Motor neuron (in vitro differentiated cells): ENCODE measurements around the gene AKT1. TPM values are rescaled to one million over a fixed set of nuclear protein-coding genes. Genes with fewer than 3 reads are reported as not detected.
A peak's percentile ranks its signal among the peaks of the same experiment; 100 is the strongest.

ENCODE experiments used
- ATAC-seq, 8 experiments: fragments of 200-7000 bp; cut with Tn5 transposase; replicated peaks in 6 of 8; 2 replicates each; pipeline ENCODE4 v1.8.0; 2021; ENCODE audit warnings: mild to moderate bottlenecking in 8 of 8, moderate library complexity in 8 of 8
- H3K27ac ChIP-seq, 2 donors: fragments of 250-450 bp; sonication (Bioruptor Pico); 2 replicates each; pipeline ENCODE4 v1.9.0; 2021; ENCODE audit warnings: antibody characterized with exemption in 2 of 2, mild to moderate bottlenecking in 2 of 2, moderate library complexity in 1 of 2
- H3K4me1 ChIP-seq, 2 donors: fragments of 250-450 bp; sonication (Bioruptor Pico); replicated peaks in 1 of 2; 2 replicates each; pipeline ENCODE4 v1.6.1; 2021; ENCODE audit warnings: antibody characterized with exemption in 2 of 2, mild to moderate bottlenecking in 2 of 2, moderate library complexity in 1 of 2
- H3K4me3 ChIP-seq, 5 donors: fragments of 250-450 bp; sonication (Bioruptor Pico); 2 replicates each; pipeline ENCODE4 v1.9.0; 2021; ENCODE audit warnings: antibody characterized with exemption in 5 of 5, mild to moderate bottlenecking in 5 of 5, moderate library complexity in 4 of 5
- WGBS, 10 experiments: fragments of 450-650 bp; shearing (Covaris generic); methylation state at CpG; one replicate each; pipeline ENCODE4 v1.0.0; 2022; 5-methylcytosine and 5-hydroxymethylcytosine counted together
- in situ Hi-C, 9 experiments: fragments of 400-800 bp; cut with MboI; loops; one replicate each; pipeline ENCODE4 v1.15.0; 2021; ENCODE audit warnings: low sequenced_read_pairs in 9 of 9, low pct_unique_long_range_greater_than_20kb in 2 of 9; ENCODE audit not compliant: unreplicated experiment in 9 of 9
- total RNA-seq, 8 experiments: library from RNA; unstranded; fragments of 300-600 nt; gene quantifications; 2 replicates each; pipeline versions ENCODE4 v1.2.3 to v1.2.4, GENCODE V29; 2022

The AKT1 gene
- total RNA-seq, 8 experiments from 2014 or later: 55.9 to 120 (median 96.6) TPM

GRCh38 chr14:104746071-104746545 is 49.4 kb downstream of the AKT1 start:
- no peak overlapping the region for H3K4me3 ChIP-seq
- 82 to 86% methylated on average over 4 of the region's 13 CpGs; no CpG with 5 or more reads in 8 of the 10 experiments for WGBS, 10 experiments
- in situ Hi-C loops: no loop called here
- no peak overlapping the region for H3K27ac ChIP-seq
- ATAC-seq: no peak
- H3K4me1 ChIP-seq: peaks cover 0 to 4% of the 10 kb centered on the region in 2 donors

- WGBS, 10 experiments: 80 to 100% (median 100%) methylated on average over 1 to 4 of the region's 9 CpGs; no CpG with 5 or more reads in 3 of the 10 experiments
- H3K27ac ChIP-seq: no peak overlapping the region
- ATAC-seq: no peak
- in situ Hi-C loops: no loop called here
- peaks cover 0 to 4% of the 10 kb centered on the region in 2 donors for H3K4me1 ChIP-seq
- no peak overlapping the region for H3K4me3 ChIP-seq
These were observed 50.1 kb downstream of the AKT1 start for GRCh38 chr14:104745431-104745830.

DNA sequence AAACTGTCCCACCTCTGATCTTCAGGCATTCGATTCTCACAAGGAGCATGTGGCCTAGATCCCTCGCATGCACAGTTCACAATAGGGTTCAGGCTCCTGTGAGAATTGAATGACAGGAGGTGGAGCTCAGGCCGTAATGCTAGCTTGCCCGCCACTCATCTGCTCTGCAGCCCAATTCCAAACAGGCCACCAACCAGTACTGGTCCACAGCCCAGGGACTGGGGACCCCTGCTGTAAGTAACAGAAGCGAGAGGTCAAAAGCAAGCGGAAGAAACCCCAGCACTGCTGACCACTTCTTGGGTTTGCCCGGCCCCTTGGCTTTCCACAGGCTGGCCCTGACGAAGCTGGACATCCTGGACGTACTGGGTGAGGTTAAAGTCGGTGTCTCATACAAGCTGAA is 51.1 kb downstream of the AKT1 start:
- no peak overlapping the region for H3K27ac ChIP-seq
- peaks cover 0 to 4% of the 10 kb centered on the region in 2 donors for H3K4me1 ChIP-seq
- ATAC-seq: no peak
- H3K4me3 ChIP-seq: no peak overlapping the region
- in situ Hi-C loops: no loop called here
- WGBS, 10 experiments: 56 to 92% (median 70%) methylated on average over 1 to 5 of the region's 10 CpGs; no CpG with 5 or more reads in 4 of the 10 experiments

- 16 to 97% (median 84%) methylated on average over 4 to 11 of the region's 28 CpGs; no CpG with 5 or more reads in 4 of the 10 experiments for WGBS, 10 experiments
- ATAC-seq: peak in 3 of 8 experiments; percentile 12 to 46 (median 15)
- no peak overlapping the region for H3K27ac ChIP-seq
- peaks cover 0 to 4% of the 10 kb centered on the region in 2 donors for H3K4me1 ChIP-seq
- H3K4me3 ChIP-seq: no peak overlapping the region
- in situ Hi-C loops: no loop called here
These were observed 51.8 kb downstream of the AKT1 start for GRCh38 chr14:104743461-104744380.

- no peak overlapping the region for H3K4me3 ChIP-seq
- 71 to 100% (median 90%) methylated on average over 2 to 9 of the region's 32 CpGs; no CpG with 5 or more reads in 5 of the 10 experiments for WGBS, 10 experiments
- no peaks in the 10 kb centered on the region for H3K4me1 ChIP-seq
- peak in 4 of 8 experiments; percentile 39 to 55 (median 48) for ATAC-seq
- in situ Hi-C loops: no loop called here
- H3K27ac ChIP-seq: no peak overlapping the region
These were observed 52.7 kb downstream of the AKT1 start for GRCh38 chr14:104742586-104743455.

GRCh38 chr14:104741803-104742251 is 53.7 kb downstream of the AKT1 start:
- no peaks in the 10 kb centered on the region for H3K4me1 ChIP-seq
- H3K4me3 ChIP-seq: no peak overlapping the region
- WGBS, 10 experiments: no CpG with 5 or more reads among the region's 23 CpGs
- in situ Hi-C loops: no loop called here
- H3K27ac ChIP-seq: no peak overlapping the region
- peak in 3 of 8 experiments; percentile 4 to 16 (median 10) for ATAC-seq

- no peak overlapping the region for H3K4me3 ChIP-seq
- no peaks in the 10 kb centered on the region for H3K4me1 ChIP-seq
- ATAC-seq: peak in 1 of 8 experiments; percentile 5
- in situ Hi-C loops: no loop called here
- H3K27ac ChIP-seq: no peak overlapping the region
- 0 to 100% (median 100%) methylated on average over 1 to 5 of the region's 29 CpGs; no CpG with 5 or more reads in 4 of the 10 experiments for WGBS, 10 experiments
These were observed 54.3 kb downstream of the AKT1 start for GRCh38 chr14:104741108-104741802.

GRCh38 chr14:104739546-104740516 is 55.7 kb downstream of the AKT1 start:
- in situ Hi-C loops: no loop called here
- Histone ChIP-seq H3K4me3 (no peak overlapping the region), H3K4me1 (no peaks in the 10 kb centered on the region), H3K27ac (no peak overlapping the region)
- 65 to 100% (median 86%) methylated on average over 2 to 15 of the region's 29 CpGs; no CpG with 5 or more reads in 5 of the 10 experiments for WGBS, 10 experiments
- no peak for ATAC-seq

GRCh38 chr14:104739026-104739425 is 56.5 kb downstream of the AKT1 start:
- in situ Hi-C loops: no loop called here
- H3K4me1 ChIP-seq: no peaks in the 10 kb centered on the region
- no peak overlapping the region for H3K27ac ChIP-seq
- no peak overlapping the region for H3K4me3 ChIP-seq
- 72 to 100% (median 85%) methylated on average over 1 to 4 of the region's 17 CpGs; no CpG with 5 or more reads in 6 of the 10 experiments for WGBS, 10 experiments
- no peak for ATAC-seq

DNA sequence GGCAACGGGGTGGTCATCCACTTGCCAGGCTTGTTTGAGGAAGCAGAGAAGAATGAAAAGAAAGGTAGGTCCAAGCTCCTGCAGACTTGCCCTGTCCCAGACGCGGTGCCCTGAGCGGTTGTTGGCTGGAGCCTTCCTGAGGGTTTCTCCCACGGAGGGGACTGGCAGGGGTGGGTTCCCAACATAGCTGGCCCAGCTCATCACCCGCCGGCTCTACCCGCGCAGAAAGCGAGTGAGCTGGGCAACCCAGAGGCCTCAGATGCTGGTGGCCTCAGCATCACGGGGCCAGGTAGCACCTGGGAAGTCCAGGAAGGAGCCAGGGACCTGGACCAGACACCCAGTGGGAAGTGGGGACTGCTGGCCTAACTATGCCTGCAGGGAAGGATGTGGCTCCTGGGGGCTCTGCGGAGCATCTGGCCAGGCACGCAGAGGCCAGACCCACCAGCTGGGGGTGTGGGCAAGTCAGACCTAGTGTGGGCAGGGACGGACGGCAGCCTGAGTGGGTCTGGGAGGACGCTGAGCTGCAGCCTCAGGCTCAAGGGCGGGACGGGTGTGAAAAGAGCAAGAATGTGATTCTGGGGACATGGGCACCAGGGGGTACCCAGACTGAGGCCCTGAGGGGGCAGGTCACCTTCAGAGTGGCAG is 57.1 kb downstream of the AKT1 start:
- 40 to 97% (median 74%) methylated on average over 1 to 10 of the region's 18 CpGs; no CpG with 5 or more reads in 5 of the 10 experiments for WGBS, 10 experiments
- H3K27ac ChIP-seq: no peak overlapping the region
- ATAC-seq: no peak
- in situ Hi-C loops: no loop called here
- H3K4me3 ChIP-seq: no peak overlapping the region
- no peaks in the 10 kb centered on the region for H3K4me1 ChIP-seq
